IPS-20b (cell line): Measurements from ENCODE around the gene HAO2.
"Not testable (repeated sequence)": the region's sequence is repeated elsewhere in the genome, so short reads cannot be mapped to it uniquely, and the experiment has no call there.

Experiments
- H3K27ac ChIP-seq: one replicate; pipeline ENCODE4 v1.5.1; 2013; ENCODE audit warnings: low read length
- H3K27me3 ChIP-seq: 2 replicates; pipeline ENCODE4 v1.6.1; 2013; ENCODE audit warnings: mild to moderate bottlenecking, low read length, inconsistent platforms; ENCODE audit not compliant: insufficient read depth
- H3K36me3 ChIP-seq: 2 replicates; pipeline ENCODE4 v1.6.1; 2013; ENCODE audit warnings: low read depth, mild to moderate bottlenecking, inconsistent platforms, low read length, moderate library complexity; ENCODE audit not compliant: insufficient read depth
- H3K4me1 ChIP-seq: 2 replicates; pipeline ENCODE4 v1.6.1; 2013; ENCODE audit warnings: mild to moderate bottlenecking, control low read depth, inconsistent platforms, low read length, moderate library complexity; ENCODE audit not compliant: insufficient read depth
- H3K4me3 ChIP-seq: 2 replicates; pipeline ENCODE4 v1.5.1; 2013; ENCODE audit warnings: mild to moderate bottlenecking, low read length, inconsistent platforms
- H3K9ac ChIP-seq: 2 replicates; pipeline ENCODE4 v1.6.1; 2013; ENCODE audit warnings: low read depth, mild to moderate bottlenecking, inconsistent platforms, low read length, moderate library complexity
- H3K9me3 ChIP-seq: 2 replicates; pipeline ENCODE4 v1.6.1; 2013; ENCODE audit warnings: mild to moderate bottlenecking, low read depth, low read length, inconsistent platforms; ENCODE audit not compliant: insufficient read depth

Gene HAO2

DNA sequence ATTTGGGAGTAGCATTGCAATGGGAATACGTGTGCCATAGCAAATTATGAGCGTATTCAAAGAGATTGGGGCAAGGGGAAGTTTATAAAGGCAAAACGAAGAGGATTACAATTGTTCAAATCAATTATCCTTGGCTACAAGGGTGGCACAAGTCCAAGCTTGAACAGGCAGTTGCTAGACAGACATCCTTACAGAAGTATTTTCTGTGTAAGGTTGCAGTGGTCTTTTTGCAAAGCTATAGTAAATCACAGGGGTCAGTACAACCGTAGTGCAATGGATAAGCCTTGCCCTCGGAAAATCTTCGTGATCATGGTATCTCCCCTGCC is 37.4 kb upstream of the HAO2 start:
- H3K9ac ChIP-seq: peak overlapping the region; percentile 43; the same call in 1 of the 2 replicates
- H3K36me3 ChIP-seq: no peaks in the 10 kb centered on the region
- no peak overlapping the region for H3K4me3 ChIP-seq
- H3K27ac ChIP-seq: peak overlapping the region; percentile 62
- no peaks in the 10 kb centered on the region for H3K9me3 ChIP-seq
- H3K4me1 ChIP-seq: peaks cover 40% of the 10 kb centered on the region
- peaks cover 9% of the 10 kb centered on the region; the same call in 1 of the 2 replicates for H3K27me3 ChIP-seq

DNA sequence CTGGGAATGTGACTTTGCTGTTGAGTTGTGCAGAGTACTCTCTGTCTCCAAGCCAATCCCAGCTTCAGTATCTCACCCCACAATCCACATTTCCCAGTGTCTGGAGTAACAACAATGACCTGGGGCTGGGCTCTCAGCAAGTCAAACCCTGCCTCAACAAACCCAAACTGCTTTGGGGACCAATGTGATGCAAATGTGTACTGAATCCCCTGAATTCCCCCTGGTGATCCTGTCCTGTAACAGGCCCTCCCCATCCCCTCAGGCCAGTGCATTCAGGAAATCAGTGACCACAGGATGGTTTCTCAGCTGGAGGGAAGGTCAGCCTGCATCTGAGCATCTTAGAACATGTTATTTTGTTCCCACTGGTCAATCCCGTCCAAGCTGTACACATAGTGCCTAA is 36.7 kb upstream of the HAO2 start:
- peak overlapping the region; percentile 70 for H3K27ac ChIP-seq
- 0 out of 2 replicates have a peak overlapping the region, but pooled peaks have one; percentile 17 for H3K4me3 ChIP-seq
- H3K27me3 ChIP-seq: peaks cover 1% of the 10 kb centered on the region; the same call in 1 of the 2 replicates
- H3K4me1 ChIP-seq: peaks cover 34% of the 10 kb centered on the region
- H3K9ac ChIP-seq: peak overlapping the region; percentile 43; the same call in 1 of the 2 replicates
- H3K36me3 ChIP-seq: no peaks in the 10 kb centered on the region
- H3K9me3 ChIP-seq: no peaks in the 10 kb centered on the region

DNA sequence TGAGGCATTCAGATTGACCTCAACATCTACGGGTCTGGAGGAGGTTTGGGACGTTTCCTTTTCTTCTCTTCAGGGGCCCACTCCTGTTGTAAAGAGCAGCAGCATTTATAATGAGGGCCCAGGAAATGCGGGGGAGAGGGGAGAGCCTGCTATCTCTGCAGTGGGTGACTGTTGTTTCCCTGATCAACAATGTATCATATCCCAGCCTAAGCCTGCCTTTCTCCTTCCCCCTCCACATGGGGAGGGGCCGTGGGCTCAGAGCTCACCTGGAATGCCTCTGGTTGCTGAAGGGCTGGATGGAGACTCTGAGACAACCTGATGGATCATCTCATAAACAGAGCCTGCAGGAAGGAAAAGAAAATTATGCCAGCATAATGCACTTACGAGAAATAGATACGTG is 36.0 kb upstream of the HAO2 start:
- H3K36me3 ChIP-seq: no peaks in the 10 kb centered on the region
- peak overlapping the region; percentile 29; the same call in 1 of the 2 replicates for H3K4me3 ChIP-seq
- H3K27ac ChIP-seq: peak overlapping the region; percentile 70
- H3K9me3 ChIP-seq: no peaks in the 10 kb centered on the region
- H3K27me3 ChIP-seq: no peaks in the 10 kb centered on the region; the same call in 1 of the 2 replicates
- peaks cover 33% of the 10 kb centered on the region for H3K4me1 ChIP-seq
- H3K9ac ChIP-seq: peak overlapping the region; percentile 24; the same call in 1 of the 2 replicates

DNA sequence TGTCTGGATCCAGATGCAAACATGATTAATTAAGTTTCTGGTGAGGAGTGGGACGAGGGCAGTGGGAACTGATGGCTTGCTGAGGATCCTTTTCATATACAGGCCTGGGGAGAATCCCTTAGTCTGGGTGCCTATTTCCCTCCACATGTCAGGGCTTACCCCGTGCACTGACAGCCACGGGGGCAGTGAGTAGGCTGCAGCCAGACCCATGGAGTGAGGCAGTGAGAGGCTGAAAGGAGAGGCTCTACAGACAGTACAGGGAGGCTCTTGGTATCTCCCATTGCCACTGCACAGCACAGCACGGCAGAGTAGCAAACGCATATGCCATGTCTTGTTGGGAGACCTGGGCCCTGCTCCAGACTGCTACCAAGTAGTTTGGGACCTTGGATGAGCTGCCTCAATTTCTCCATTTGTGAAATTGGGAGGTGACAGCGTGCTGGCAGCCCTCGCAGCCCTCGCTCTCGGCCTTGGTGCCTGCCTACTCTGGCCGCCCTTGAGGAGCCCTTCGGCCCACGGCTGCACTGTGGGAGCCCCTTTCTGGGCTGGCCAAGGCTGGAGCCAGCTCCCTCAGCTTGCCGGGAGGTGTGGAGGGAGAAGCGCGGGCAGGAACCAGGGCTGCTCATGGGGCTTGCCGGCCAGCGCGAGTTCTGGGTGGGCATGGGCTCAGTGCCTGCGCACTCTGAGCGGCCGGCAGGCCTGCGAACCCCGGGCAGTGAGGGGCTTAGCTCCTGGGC is 35.3 kb upstream of the HAO2 start:
- peaks cover 29% of the 10 kb centered on the region for H3K4me1 ChIP-seq
- no peaks in the 10 kb centered on the region; the same call in 1 of the 2 replicates for H3K27me3 ChIP-seq
- H3K9me3 ChIP-seq: no peaks in the 10 kb centered on the region

DNA sequence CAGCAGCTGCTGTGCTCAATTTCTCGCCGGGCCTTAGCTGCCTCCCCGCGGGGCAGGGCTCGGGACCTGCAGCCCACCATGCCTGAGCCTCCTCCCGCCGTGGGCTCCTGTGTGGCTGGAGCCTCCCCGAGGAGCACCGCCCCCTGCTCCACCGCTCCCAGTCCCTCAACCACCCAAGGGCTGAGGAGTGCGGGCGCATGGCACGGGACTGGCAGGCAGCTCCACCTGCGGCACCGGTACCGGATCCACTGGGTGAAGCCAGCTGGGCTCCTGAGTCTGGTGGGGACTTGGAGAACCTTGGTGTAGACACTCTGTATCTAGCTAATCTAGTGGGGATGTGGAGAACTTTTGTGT is 34.7 kb upstream of the HAO2 start:
- not testable (repeated sequence) for H3K27ac ChIP-seq, H3K4me3 ChIP-seq, H3K9ac ChIP-seq, H3K27me3 ChIP-seq, H3K9me3 ChIP-seq, H3K36me3 ChIP-seq
- H3K4me1 ChIP-seq: peaks cover 29% of the 10 kb centered on the region

More for the DNA sequence above, 35.3 kb upstream of the HAO2 start:
- no peak overlapping the region for H3K27ac ChIP-seq
- no peaks in the 10 kb centered on the region for H3K36me3 ChIP-seq
- H3K4me3 ChIP-seq: no peak overlapping the region
- H3K9ac ChIP-seq: peak overlapping the region; percentile 24; the same call in 1 of the 2 replicates

DNA sequence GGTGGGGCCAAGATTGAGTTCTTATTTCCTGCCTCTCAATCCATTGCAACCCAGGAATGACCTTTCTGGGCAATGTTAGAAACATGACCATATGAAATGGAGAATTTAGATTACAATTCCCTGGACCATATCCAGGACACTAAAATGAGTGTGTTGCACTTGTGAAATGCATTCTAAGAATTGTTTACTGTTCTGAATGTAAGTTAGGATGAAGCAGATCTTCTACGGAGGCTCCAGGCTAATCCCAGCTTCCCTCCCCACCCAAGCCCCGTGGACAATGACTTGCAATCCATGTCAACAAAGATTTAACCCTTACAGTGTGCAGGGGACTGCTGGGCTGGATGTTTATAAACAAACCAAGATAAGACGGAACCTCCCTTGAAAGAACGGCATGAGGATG is 31.7 kb upstream of the HAO2 start:
- H3K27ac ChIP-seq: no peak overlapping the region

DNA sequence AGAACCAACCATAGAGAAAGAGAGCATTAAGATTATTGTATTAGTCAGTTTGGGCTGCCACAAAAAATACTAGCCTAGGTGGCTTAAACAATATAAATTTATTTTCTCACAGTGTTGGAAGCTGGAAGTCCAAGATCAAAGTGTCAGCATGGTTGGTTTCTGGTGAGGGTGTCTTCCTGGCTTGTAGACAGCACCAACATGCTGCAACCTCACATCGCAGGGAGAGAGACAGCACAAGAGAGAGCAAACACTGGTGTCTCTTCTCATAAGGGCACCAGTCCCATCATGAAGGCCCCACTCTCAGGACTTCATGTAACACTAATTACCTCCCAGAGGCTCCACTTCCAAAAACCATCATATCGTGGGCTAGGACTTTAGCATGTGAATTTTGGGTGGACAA is 30.6 kb upstream of the HAO2 start:
- Histone ChIP-seq H3K27ac (no peak overlapping the region), H3K9ac (no peak overlapping the region), H3K36me3 (no peaks in the 10 kb centered on the region), H3K4me1 (peaks cover 28% of the 10 kb centered on the region), H3K9me3 (no peaks in the 10 kb centered on the region), H3K27me3 (0 out of 2 replicates have a peak, but pooled peaks cover 5% of the 10 kb centered on the region), H3K4me3 (no peak overlapping the region)

More for the DNA sequence above, 31.7 kb upstream of the HAO2 start:
- H3K36me3 ChIP-seq: no peaks in the 10 kb centered on the region
- no peak overlapping the region for H3K4me3 ChIP-seq
- H3K9ac ChIP-seq: no peak overlapping the region
- H3K9me3 ChIP-seq: no peaks in the 10 kb centered on the region
- H3K27me3 ChIP-seq: 0 out of 2 replicates have a peak, but pooled peaks cover 5% of the 10 kb centered on the region
- H3K4me1 ChIP-seq: peaks cover 28% of the 10 kb centered on the region

DNA sequence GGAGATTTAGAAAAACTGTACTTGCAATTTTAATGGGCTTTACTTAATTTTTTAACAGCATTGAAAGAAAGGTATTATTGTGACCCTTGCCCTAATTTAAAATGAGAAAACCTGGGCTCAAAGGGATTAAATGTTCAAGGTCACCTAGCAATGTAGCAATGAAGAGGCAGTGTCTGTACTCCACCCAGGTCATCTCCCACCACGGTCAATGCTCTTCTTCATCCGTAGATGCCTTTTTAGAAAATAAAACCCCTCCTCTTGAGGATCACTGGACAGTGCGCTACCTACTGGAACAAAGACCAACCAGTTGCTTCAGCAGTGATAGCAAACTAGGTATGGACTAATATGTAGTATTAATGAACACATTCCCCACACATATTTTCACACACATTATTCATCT is 29.8 kb upstream of the HAO2 start:
- no peak overlapping the region for H3K9ac ChIP-seq
- no peak overlapping the region for H3K4me3 ChIP-seq
- peaks cover 30% of the 10 kb centered on the region for H3K4me1 ChIP-seq
- H3K9me3 ChIP-seq: no peaks in the 10 kb centered on the region
- H3K27ac ChIP-seq: no peak overlapping the region
- H3K36me3 ChIP-seq: no peaks in the 10 kb centered on the region
- H3K27me3 ChIP-seq: 0 out of 2 replicates have a peak, but pooled peaks cover 5% of the 10 kb centered on the region

DNA sequence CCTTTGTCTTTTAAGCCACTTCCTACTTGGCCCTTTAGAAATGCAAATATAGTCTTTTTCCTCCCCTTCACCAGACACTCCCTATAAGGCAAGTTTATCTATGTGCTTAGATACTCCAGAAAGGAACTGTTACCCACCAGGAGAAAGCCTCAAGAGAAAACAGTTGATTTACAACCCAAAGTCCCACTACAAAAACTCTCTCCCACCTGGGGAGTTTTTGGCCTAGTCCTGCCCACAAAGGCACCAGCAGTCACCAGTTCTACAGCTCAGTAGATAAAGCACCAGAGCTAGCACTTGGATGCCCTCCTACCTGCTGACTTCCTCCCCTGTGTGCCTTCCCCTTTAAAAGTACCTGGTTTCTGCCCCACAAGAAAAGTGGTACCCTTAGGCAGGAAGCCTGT is 27.7 kb upstream of the HAO2 start:
- peak overlapping the region; percentile 41 for H3K27ac ChIP-seq
- 0 out of 2 replicates have a peak, but pooled peaks cover 5% of the 10 kb centered on the region for H3K27me3 ChIP-seq
- peak overlapping the region; percentile 56; the same call in 1 of the 2 replicates for H3K9ac ChIP-seq
- peaks cover 30% of the 10 kb centered on the region for H3K4me1 ChIP-seq
- H3K9me3 ChIP-seq: peaks cover 20% of the 10 kb centered on the region
- no peaks in the 10 kb centered on the region; the same call in 1 of the 2 replicates for H3K36me3 ChIP-seq
- H3K4me3 ChIP-seq: no peak overlapping the region; the same call in 1 of the 2 replicates

DNA sequence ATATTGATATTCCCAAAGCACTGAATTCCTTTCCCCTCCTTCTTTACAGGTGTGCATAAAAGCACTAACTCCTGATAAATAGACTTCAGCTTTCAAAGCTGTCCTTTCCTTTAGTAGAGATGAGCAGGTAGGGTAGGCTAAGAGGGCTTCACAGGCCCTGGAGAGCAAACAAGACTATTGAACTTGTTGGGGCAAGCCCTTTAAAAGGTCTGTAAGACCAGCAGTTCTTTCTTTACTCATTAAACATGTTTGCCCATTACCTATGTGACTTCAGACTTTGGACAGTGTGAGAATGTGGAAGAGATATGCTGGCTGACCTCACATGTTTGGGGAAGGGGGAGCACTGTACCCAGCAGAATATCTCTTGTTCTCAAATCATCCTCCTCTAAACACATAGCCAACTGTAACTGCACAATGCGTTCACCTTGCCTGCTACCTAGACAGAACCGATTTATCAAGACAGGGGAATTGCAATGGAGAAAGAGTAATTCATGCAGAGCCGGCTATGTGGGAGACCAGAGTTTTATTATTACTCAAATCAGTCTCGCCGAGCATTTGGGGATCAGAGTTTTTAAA is 27.1 kb upstream of the HAO2 start:
- Histone ChIP-seq H3K9me3 (peaks cover 20% of the 10 kb centered on the region), H3K27me3 (0 out of 2 replicates have a peak, but pooled peaks cover 5% of the 10 kb centered on the region), H3K9ac (peak overlapping the region; percentile 56; the same call in 1 of the 2 replicates), H3K4me1 (peaks cover 30% of the 10 kb centered on the region), H3K4me3 (no peak overlapping the region; the same call in 1 of the 2 replicates), H3K27ac (peak overlapping the region; percentile 6), H3K36me3 (no peaks in the 10 kb centered on the region; the same call in 1 of the 2 replicates)

DNA sequence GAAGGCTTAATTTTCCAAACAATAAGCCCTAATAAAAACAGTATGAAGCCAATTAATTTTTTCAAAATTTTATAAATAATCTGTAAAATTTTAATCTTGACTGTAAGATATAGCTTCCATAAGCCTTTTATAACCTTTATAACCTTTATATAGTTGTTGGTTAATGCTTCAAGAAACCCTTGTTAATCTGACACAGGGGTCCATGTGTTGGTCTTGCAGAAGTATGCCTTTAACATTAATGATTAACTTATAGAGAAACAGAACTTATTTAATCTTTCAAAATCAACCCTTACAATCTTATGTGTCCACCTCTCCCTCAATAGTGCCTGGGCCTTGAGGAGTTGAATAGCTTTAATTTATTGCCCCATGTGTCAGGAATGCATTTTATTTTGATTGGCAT is 23.2 kb upstream of the HAO2 start:
- peaks cover 43% of the 10 kb centered on the region for H3K4me1 ChIP-seq
- H3K9me3 ChIP-seq: peaks cover 20% of the 10 kb centered on the region
- no peak overlapping the region for H3K27ac ChIP-seq
- no peak overlapping the region for H3K4me3 ChIP-seq
- H3K36me3 ChIP-seq: no peaks in the 10 kb centered on the region; the same call in 1 of the 2 replicates
- no peak overlapping the region for H3K9ac ChIP-seq
- H3K27me3 ChIP-seq: no peaks in the 10 kb centered on the region

DNA sequence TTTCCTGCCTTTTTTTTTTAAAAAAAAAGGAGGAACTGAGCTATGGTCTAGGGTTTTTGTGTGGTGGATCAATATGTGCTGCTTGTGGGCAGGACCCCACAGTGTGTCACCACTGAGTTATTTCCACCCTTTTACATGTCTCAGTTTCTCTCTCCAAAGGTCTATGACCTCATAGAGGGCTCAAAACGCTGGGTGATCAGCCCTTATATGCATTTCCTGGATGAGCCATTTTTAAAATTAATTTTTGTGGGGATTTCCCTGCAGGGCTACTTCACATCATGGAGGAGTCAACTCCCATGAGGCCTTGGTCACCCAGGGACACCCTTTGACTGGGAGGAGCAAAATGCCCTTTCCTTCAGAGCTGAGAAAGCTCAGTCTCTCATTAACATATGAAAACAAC is 20.7 kb upstream of the HAO2 start:
- no peak overlapping the region for H3K9ac ChIP-seq
- no peaks in the 10 kb centered on the region; the same call in 1 of the 2 replicates for H3K36me3 ChIP-seq
- H3K27me3 ChIP-seq: no peaks in the 10 kb centered on the region
- H3K27ac ChIP-seq: peak overlapping the region; percentile 18
- no peak overlapping the region for H3K4me3 ChIP-seq
- H3K9me3 ChIP-seq: peaks cover 20% of the 10 kb centered on the region
- H3K4me1 ChIP-seq: peaks cover 23% of the 10 kb centered on the region
